NCI-H2196 (cell line): Measurements from ENCODE around the gene PAX7.
A peak's percentile ranks its signal among the peaks of the same experiment; 100 is the strongest.

Experiments used
- DNase-seq: peaks from one replicate; lab custom pipeline; 2025; ENCODE audit not compliant: unreplicated experiment; lab: John Stamatoyannopoulos, UW

Gene PAX7

DNA sequence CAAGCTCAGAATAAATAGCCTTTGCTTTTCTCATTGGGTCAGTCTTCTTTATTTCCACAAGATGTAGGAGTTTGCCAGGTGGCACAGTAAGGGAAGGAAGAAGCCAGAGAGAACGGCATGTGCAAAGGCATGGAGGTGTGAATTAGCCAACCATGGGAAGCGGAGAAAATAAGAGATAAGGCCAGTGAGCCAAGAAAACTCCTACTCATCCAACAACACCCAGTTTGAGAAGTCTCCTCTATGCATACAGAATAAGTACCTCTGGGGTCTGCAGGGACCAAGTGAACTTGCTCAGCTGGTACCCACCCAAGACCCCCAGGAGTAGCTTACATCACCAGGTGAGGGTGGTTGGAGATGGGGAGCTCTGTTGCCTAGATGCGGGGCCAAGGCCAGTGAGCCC is 162.1 kb downstream of the PAX7 start:
- DNase-seq, result no peak

DNA sequence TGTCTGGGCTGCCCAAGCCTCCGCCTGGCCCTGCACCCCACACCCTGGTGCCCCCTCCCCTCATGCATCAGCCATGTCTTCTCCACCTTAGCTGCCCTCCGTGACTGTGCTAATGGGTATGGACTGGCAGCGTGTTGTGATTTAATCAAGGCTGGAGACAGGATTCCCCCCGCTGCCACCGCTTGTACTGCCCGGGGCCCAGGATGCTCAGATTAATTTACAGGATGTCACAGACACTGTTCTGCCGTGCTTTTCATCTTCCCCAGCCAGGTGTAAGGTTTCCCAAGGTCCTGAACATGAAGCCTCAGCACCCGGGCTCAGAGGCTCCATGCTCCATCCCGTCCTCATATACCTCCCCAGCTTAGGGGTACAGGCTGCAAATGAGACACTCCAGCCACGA is 162.5 kb downstream of the PAX7 start:
- no peak for DNase-seq

DNA sequence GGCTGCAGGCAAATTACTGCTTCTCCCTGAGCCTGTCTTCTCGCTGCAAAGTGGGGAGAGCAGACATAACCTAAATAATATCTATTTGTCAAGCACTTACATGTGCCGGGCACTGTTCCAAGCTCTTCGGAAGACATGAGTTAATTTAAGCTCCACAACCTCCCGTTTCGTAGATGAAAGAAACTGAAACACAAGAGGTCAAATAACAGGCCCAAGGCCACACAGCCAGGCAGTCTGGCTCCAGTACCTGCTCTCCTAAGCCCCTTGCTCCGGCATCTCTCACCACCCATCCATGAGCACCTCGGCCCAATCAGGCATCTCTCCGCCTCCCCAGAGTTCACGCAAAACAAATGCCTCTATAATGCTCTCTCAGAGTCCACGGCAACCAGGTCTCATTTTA is 163.4 kb downstream of the PAX7 start:
- DNase-seq, result peak; percentile 63

DNA sequence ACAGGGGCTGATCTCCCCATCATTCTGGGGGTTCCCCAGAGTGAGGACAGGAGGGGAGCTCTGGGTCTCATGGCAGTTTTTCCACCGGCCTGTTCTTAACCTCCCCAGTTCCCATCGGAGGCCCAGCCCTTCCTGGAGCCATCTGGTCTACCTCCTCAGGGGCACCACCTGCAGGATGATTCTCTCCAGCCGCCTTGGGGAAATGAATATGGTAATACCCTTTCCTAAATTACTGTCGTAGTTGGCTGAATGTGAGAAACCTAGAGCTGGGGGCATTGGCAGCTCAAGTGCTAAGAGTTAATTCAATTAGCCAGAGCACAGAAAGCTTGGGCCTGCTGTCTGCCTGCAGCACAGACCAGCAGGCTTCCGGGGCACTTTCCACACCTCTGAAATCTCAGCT is 163.9 kb downstream of the PAX7 start:
- peak; percentile 10 for DNase-seq

DNA sequence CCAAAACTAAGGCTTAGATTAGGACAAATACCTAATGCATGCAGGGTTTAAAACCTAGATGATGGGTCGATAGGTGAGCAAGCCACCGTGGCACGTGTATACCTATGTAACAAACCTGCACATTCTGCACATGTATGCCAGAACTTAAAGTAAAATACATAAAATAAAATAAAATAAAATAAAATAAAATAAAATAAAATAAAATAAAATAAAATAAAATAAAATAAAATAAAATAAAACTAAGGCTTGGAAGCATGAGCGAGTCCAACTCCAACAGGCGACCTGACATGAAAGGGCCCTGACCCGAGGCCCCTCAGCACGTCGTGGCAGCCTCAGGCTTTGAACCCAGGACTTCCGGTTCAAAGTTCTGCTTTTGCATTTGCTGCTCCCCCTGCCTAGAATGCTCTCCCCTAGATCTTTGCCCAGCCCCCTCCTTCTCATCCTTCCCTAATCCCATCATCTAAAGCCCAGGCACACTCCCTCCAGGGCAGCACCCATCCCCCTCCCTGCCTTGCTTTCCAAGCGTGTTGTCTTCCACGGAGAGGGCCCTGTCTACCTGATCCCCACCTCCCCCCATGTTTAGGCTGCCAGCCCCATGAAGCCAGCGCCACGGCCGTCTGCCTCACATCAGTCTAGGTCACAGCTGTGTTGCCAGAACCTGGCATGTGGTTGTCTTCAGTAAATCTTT is 164.5 kb downstream of the PAX7 start:
- DNase-seq, result no peak

DNA sequence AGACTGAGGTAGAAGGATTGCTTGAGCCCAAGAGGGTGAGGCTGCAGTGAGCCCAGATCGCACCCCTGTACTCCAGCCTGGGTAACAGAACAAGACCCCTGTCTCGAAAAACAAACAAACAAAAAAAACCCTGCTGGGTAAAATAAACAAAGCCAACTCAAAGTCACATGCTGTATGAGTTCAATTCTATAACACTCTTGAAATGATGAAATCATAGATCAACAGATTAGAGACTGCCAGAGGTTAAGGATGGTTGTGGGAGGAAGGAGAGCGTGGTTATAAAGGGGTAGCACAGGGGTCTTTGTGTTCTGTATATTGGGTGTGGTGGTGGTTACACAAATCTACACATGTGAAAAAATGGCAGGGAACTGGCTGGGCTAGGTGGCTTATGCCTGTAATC is 166.3 kb downstream of the PAX7 start:
- DNase-seq, result no peak
